Measurements from ENCODE around the gene CFAP20DC.

- TF ChIP-seq CTCF (IDR thresholded peaks at IDR 0.05) (no peak), POLR2A (IDR thresholded peaks at IDR 0.05; ENCODE audit: low read depth) (no peak), EP300 (IDR thresholded peaks at IDR 0.05) (no peak)
Measured at GRCh38 chr3:58697561-58697960, 352.3 kb downstream of the CFAP20DC start.

Data from esophagus muscularis mucosa (tissue), 4 donors.